NCI-H526 treated with DMSO at 0.1 percent for 48 hours (cell line): ENCODE measurements around the gene SDS.

Experiments
- DNase-seq: peaks from one replicate; lab custom pipeline; 2025; lab: John Stamatoyannopoulos, UW

The SDS gene

DNA sequence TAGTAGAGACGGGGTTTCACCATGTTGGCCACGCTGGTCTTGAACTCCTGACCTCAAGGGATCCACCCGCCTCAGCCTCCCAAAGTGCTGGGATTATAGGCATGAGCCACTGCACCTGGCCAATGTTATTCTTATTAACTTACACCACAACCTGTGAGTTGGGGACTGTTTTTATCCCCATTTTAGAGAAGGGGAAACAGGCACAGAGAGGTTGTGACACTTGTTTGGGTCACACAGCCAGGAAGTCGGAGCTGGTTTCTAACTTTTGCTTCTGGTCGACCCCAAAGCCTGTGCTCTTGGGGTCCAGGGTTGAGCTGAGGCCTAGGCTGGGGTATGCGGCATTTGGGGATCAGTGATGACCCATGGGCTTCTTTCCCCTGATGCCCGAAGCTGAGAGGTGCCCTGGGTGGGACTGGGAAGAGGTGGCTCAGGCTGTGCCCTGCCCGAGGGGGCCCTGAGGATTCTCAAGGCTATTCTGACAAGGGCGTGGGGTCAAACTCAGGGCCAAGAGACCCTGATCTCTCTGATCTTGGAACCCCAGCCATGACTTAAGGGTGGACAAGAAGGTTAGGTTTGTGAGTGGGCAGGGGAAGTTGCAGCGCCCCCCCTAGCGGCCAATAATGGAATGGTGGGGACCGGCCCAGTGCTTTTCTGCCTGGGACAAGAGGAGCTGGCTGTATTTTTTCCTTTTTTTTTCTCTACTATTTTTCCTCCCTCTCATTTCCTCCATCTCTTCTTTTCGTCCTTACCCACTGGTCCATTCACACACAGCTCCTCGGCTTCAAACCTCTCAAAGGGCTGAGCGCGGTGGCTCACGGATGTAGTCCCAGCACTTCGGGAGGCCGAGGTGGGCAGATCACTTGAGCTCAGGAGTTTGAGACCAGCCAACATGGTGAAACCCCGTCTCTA is 21.5 kb upstream of the SDS start:
- DNase-seq = no peak

DNA sequence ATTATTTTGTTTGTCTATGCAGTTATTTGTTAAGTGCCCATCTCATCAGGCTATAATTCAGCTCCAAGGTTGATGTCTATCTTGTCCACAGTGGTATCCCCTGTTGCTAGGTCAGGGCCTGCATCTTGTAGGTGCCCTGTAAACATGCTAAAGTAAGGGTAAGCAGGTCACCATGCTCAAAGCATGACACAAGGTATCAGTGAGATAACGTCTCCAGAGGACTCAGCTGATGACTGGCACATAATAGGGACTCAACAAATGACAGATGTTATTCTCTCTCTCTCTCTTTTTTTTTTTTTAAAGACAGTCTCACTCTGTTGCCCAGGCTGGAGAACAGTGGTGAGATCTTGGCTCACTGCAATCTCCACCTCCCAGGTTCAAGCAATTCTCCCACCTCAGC is 20.8 kb upstream of the SDS start:
- no peak for DNase-seq

- DNase-seq = no peak
Measured at GRCh38 chr12:113422886-113423669, 19.4 kb upstream of the SDS start.

GRCh38 chr12:113422030-113422885 is 18.6 kb upstream of the SDS start, which contains the start of gene SDSL:
SDSL (plus strand) TSS chr12:113422380; CDS start chr12:113427983, 5,603 bp downstream.
- DNase-seq = no peak

- DNase-seq = no peak
Measured at GRCh38 chr12:113420996-113421595, 17.4 kb upstream of the SDS start.

GRCh38 chr12:113418213-113418879 is 14.7 kb upstream of the SDS start:
- DNase-seq = no peak

- DNase-seq = no peak
Measured at GRCh38 chr12:113416091-113416754, 12.5 kb upstream of the SDS start.

DNA sequence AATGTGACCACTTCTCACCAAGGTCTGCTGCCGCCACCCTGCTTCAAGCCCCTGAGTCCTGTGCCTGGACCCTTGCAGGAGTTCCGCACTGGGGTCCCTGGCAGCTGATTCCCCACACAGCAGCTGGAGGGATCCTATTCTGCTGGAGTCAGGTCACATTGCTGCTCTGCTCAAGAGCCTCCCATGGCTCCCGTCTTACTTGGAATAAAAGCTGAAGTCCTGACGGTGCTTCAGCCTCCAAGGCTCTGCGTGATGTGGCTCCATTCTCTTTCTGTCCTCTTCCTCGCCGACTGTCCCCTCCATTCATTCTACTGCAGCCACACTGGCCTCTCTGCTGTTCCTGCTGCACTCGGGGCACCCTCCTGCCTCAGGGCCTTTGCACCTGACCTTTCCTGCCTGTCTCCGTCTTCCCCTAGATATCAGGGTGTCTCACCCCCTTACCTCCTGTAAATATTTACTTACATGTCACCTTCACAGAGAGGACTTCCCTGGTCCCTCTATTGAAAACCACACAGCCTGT is 10.9 kb upstream of the SDS start:
- no peak for DNase-seq

DNA sequence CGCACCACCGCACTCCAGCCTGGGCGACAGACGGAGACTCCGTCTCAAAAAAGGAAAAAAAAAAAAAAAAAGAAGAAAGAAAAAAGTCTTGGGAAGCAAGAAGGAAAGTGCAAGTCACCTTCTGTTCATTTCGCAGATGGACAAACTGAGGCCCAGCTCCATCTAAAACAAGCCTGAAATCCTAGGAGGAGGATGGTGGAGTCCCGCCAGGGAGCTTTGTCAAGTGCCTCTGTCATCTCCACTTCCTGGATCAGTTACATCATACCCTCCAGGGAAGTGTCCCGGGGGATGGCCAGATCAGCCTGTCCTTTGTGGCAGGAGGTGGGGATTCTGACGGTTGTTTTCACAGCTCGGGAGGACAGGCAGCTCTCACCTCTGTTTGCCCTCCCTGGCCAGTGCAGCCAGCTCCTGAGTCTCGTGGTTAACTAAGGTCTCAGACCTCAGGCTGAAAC is 9.8 kb upstream of the SDS start:
- no peak for DNase-seq

DNA sequence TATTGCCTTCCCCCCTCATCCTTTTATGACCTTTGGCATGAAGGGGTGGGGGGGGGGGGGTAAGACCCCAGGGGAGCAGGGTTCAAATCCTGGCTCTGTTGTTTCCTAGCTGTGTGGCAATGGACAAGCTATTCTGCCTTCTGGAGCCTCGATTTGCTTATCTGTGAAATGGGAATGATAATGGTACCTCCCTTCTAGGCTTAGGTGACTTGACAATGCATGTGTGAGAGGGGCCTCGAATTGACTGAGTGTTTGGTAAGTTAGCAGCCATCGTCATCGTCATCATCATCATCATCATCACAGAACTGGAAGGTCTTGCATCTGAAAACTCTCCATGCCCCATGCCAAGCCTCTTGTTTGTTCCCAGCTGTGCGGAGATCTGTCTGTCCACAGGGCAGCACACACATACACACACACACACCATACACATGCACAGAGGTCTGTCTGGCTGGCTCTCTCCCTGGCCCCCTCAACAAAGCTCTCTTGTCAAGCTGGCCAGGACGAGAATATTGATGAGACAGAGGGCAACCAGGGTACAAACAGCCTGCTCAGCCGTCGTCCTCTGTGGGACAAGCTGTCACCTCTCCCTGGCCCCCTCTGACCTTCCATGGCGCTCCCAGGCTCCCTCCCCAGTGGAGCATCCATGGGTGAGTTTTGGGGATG is 5.9 kb upstream of the SDS start:
- no peak for DNase-seq

DNA sequence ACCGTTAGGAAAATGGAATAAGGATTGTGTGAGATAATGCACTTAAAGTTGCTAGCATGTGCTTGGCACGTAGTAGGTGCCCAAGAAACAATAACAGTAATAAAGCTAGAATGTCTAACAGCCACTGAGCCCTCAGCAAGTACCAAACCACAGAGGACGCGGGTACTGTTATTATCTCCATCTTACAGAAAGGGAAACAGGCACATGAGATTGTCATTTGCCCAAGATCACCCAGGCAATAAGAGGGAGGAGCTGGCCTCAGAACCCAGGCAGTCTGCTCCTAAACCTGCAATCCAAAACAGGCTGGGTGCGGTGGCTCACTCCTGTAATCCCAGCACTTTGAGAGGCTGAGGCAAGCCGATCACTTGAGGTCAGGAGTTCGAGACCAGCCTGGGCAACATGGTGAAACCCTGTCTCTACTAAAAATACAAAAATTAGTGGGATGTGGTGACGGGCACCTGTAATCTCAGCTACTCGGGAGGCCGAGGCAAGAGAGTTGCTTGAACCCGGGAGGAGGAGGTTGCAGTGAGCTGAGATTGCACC is 5.1 kb upstream of the SDS start:
- no peak for DNase-seq

- DNase-seq = no peak
Measured at GRCh38 chr12:113407931-113408600, 4.4 kb upstream of the SDS start.

DNA sequence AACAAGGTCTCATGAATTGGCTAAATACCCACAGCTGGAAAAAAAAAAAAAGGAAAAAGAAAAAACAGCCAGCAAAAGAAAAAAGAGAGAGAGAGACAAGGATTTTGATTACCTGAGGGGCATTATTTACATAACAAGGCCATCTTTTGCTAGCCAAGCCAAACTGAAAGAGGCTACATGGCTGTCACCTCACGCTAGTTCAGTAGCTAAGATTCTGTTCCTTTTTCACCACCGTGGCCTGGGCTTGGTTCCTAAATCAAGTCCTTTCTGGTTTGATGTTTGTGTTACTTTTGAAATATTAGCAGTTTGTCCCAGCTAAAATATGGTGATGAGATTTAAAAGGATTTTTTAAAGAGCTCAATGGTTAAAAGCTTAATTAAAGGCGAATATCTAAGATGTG is 2.0 kb upstream of the SDS start:
- DNase-seq = no peak

- DNase-seq = no peak
Measured at GRCh38 chr12:113402586-113403260, 964 bp downstream of the SDS start.

GRCh38 chr12:113401066-113402000 is 2.4 kb downstream of the SDS start:
- DNase-seq = no peak

- DNase-seq = no peak
Measured at GRCh38 chr12:113400362-113400761, 3.3 kb downstream of the SDS start.

DNA sequence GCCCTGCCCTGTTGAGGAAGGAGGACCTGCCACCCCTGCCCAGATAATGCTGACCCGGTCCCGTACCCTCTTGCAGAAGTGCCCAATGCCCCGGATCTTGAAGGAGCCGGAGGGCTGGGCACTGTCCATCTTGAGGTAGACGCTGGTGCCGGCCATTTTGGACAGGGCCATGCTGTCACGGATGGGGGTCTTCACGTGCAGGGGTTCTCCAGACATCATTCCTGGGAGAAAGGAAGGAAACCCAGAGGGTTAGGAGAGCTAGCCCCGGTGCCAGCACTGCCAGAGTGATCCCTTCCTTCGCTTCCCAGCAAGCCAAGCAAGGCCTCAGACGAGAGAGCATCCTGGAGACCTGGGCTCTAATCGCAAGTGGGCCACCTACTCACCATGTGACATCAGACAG is 4.2 kb downstream of the SDS start:
- no peak for DNase-seq
